ENCODE measurements around the gene EEF1AKMT2. TPM values are rescaled to one million over a fixed set of nuclear protein-coding genes. Genes with fewer than 3 reads are reported as not detected.
A peak's percentile ranks its signal among the peaks of the same experiment; 100 is the strongest.

The EEF1AKMT2 gene
- total RNA-seq, 4 donors from 2014 or later = 8.3 to 17.5 (median 12.7) TPM

- H3K9me3 ChIP-seq = no peaks in the 10 kb centered on the region
- intact Hi-C loops (cut with DNase I) = no loop called here
- TF ChIP-seq POLR2A (IDR thresholded peaks at IDR 0.05) (no peak), CTCF (IDR thresholded peaks at IDR 0.05) (no peak)
- H3K27me3 ChIP-seq = no peaks in the 10 kb centered on the region
- H3K4me3 ChIP-seq = no peak overlapping the region
- H3K36me3 ChIP-seq = peaks cover 0 to 75% (median 0%) of the 10 kb centered on the region in 3 donors
- DNase-seq = no peak
- WGBS, 2 donors = 85 to 86% methylated on average over 5 of the region's 5 CpGs
- H3K4me1 ChIP-seq = no peaks in the 10 kb centered on the region
- H3K27ac ChIP-seq = no peak overlapping the region
Observed at GRCh38 chr10:124756156-124756903, 35.4 kb downstream of the EEF1AKMT2 start.

GRCh38 chr10:124755581-124755980 is 36.1 kb downstream of the EEF1AKMT2 start:
- Histone ChIP-seq H3K36me3 (peaks cover 0 to 68% (median 0%) of the 10 kb centered on the region in 3 donors), H3K4me1 (no peaks in the 10 kb centered on the region), H3K4me3 (no peak overlapping the region), H3K27me3 (no peaks in the 10 kb centered on the region), H3K9me3 (no peaks in the 10 kb centered on the region), H3K27ac (no peak overlapping the region)
- no peak for DNase-seq
- WGBS, 2 donors = 87 to 88% methylated on average over 2 of the region's 2 CpGs
- TF ChIP-seq CTCF (IDR thresholded peaks at IDR 0.05) = no peak
- TF ChIP-seq POLR2A (IDR thresholded peaks at IDR 0.05) = no peak
- intact Hi-C loops (cut with DNase I) = no loop called here

GRCh38 chr10:124754227-124754626 is 37.5 kb downstream of the EEF1AKMT2 start:
- Histone ChIP-seq H3K36me3 (peaks cover 0 to 54% (median 0%) of the 10 kb centered on the region in 3 donors), H3K9me3 (no peaks in the 10 kb centered on the region), H3K27ac (no peak overlapping the region), H3K4me1 (peaks cover 0 to 14% (median 6%) of the 10 kb centered on the region in 3 donors), H3K4me3 (no peak overlapping the region), H3K27me3 (no peaks in the 10 kb centered on the region)
- no peak for DNase-seq
- 83 to 94% methylated on average over 1 to 5 of the region's 5 CpGs for WGBS, 2 donors
- intact Hi-C loops (cut with DNase I) = no loop called here
- TF ChIP-seq CTCF (IDR thresholded peaks at IDR 0.05) (no peak), POLR2A (IDR thresholded peaks at IDR 0.05) (no peak)

GRCh38 chr10:124748953-124749645 is 42.6 kb downstream of the EEF1AKMT2 start:
- H3K27me3 ChIP-seq = no peaks in the 10 kb centered on the region
- no peak for DNase-seq
- H3K4me1 ChIP-seq = peaks cover 27 to 62% (median 31%) of the 10 kb centered on the region in 3 donors
- WGBS, 2 donors = 38 to 57% methylated on average over 4 of the region's 4 CpGs
- peaks cover 0 to 12% (median 0%) of the 10 kb centered on the region in 3 donors for H3K36me3 ChIP-seq
- H3K27ac ChIP-seq = peak overlapping the region in 3 of 4 donors; percentile 21 to 73 (median 49)
- intact Hi-C loops (cut with DNase I) = loop anchor here (5.0 kb wide), 1 partner anchor 217 kb away; no protein-coding TSS in a partner anchor
- no peak for TF ChIP-seq POLR2A (IDR thresholded peaks at IDR 0.05)
- TF ChIP-seq CTCF (IDR thresholded peaks at IDR 0.05) = no peak
- no peaks in the 10 kb centered on the region for H3K9me3 ChIP-seq
- no peak overlapping the region for H3K4me3 ChIP-seq

- intact Hi-C loops (cut with DNase I) = loop anchor here (5.0 kb wide), 1 partner anchor 216 kb away; no protein-coding TSS in a partner anchor
Observed at GRCh38 chr10:124748166-124748565, 43.5 kb downstream of the EEF1AKMT2 start.

More at GRCh38 chr10:124748166-124748565, 43.5 kb downstream of the EEF1AKMT2 start:
- TF ChIP-seq CTCF (IDR thresholded peaks at IDR 0.05) (no peak), POLR2A (IDR thresholded peaks at IDR 0.05) (no peak)
- no peaks in the 10 kb centered on the region for H3K9me3 ChIP-seq
- H3K27ac ChIP-seq = peak overlapping the region in 2 of 4 donors; percentile 73 to 95
- no peaks in the 10 kb centered on the region for H3K27me3 ChIP-seq
- WGBS, 2 donors = 90 to 92% methylated on average over 3 of the region's 3 CpGs
- H3K4me1 ChIP-seq = peaks cover 27 to 63% (median 31%) of the 10 kb centered on the region in 3 donors
- peaks cover 0 to 6% (median 0%) of the 10 kb centered on the region in 3 donors for H3K36me3 ChIP-seq
- no peak overlapping the region for H3K4me3 ChIP-seq
- DNase-seq = no peak
